Panc1 (cell line): ENCODE measurements around the gene TNPO1. TPM values are rescaled to one million over a fixed set of nuclear protein-coding genes. Genes with fewer than 3 reads are reported as not detected.
"Not testable (repeated sequence)": the region's sequence is repeated elsewhere in the genome, so short reads cannot be mapped to it uniquely, and the experiment has no call there.

ENCODE experiments used
- ATAC-seq: fragments of 200-7000 bp; cut with Tn5 transposase; 2 replicates; pipeline ENCODE4 v1.9.1; 2020; ENCODE audit warnings: mild to moderate bottlenecking, moderate library complexity
- BruUV-seq: library from RNA; stranded (reverse); fragments of 400-500 nt; replicated peaks from 2 replicates; lab custom pipeline; 2021; lab: Mats Ljungman, UMichigan
- CTCF ChIA-PET: fragments of 300-600 bp; sonication (Branson Sonifier 250); formaldehyde crosslinking; loops from one replicate; lab custom pipeline; 2022; ENCODE audit warnings: antibody characterized with exemption; lab: Charles Lee
- POLR2A ChIA-PET: fragments of 300-600 bp; sonication (Branson Sonifier 250); formaldehyde crosslinking; loops from one replicate; lab custom pipeline; 2022; ENCODE audit warnings: antibody characterized with exemption; lab: Charles Lee
- DNase-seq: peaks from one replicate; pipeline ENCODE4 v3.0.0-alpha.2; 2010; ENCODE audit warnings: low read depth, low spot score
- H3K27ac ChIP-seq: 2 replicates; pipeline ENCODE4 v1.5.1; 2011; ENCODE audit warnings: mild to moderate bottlenecking, low read length, inconsistent platforms
- H3K27me3 ChIP-seq: fragments of 200-500 bp; sonication (Bioruptor generic); 2 replicates; pipeline ENCODE4 v1.6.0; 2014; ENCODE audit warnings: low read length, inconsistent platforms; ENCODE audit not compliant: control insufficient read depth, insufficient read depth
- H3K36me3 ChIP-seq: fragments of 200-500 bp; sonication (Bioruptor generic); 2 replicates; pipeline ENCODE4 v1.5.1; 2014; ENCODE audit warnings: inconsistent platforms, mild to moderate bottlenecking, low read length, moderate library complexity; ENCODE audit not compliant: control insufficient read depth, insufficient read depth
- H3K4me1 ChIP-seq: 2 replicates; pipeline ENCODE4 v1.5.1; 2011; ENCODE audit warnings: inconsistent platforms, mild to moderate bottlenecking, low read length, moderate library complexity; ENCODE audit not compliant: control insufficient read depth, insufficient read depth
- H3K4me3 ChIP-seq, 2 experiments: 2 replicates each; pipeline ENCODE4 v1.5.1; 2011 to 2012; ENCODE audit warnings: low read depth in 2 of 2, low read length in 2 of 2, mild to moderate bottlenecking in 2 of 2, inconsistent platforms in 1 of 2, moderate library complexity in 1 of 2
- H3K9me3 ChIP-seq: fragments of 200-500 bp; sonication (Bioruptor generic); 2 replicates; pipeline ENCODE4 v1.5.1; 2014; ENCODE audit warnings: low read depth, mild to moderate bottlenecking, inconsistent platforms, low read length, moderate library complexity; ENCODE audit not compliant: control insufficient read depth, insufficient read depth
- POLR2AphosphoS5 ChIP-seq: IDR thresholded peaks from 2 replicates; pipeline ENCODE4 v1.6.1; 2012; ENCODE audit warnings: mild to moderate bottlenecking, low read depth, low read length, moderate library complexity
- SIN3A ChIP-seq: IDR thresholded peaks from 2 replicates; pipeline ENCODE4 v1.6.1; 2012; ENCODE audit warnings: low read depth, mild to moderate bottlenecking, low read length, moderate library complexity, borderline replicate concordance; ENCODE audit not compliant: insufficient read depth
- TCF7L2 ChIP-seq: IDR thresholded peaks from 2 replicates; pipeline ENCODE4 v1.6.1; 2011; ENCODE audit warnings: mild to moderate bottlenecking, low read depth, low read length, inconsistent platforms
- in situ Hi-C: cut with HindIII; loops from 2 replicates; pipeline ENCODE4 v1.10.0; 2016; ENCODE audit warnings: low sequenced_read_pairs, low pct_unique_long_range_greater_than_20kb
- intact Hi-C: fragments of 100-400 bp; cut with micrococcal nuclease; formaldehyde crosslinking; loops from one replicate; pipeline ENCODE4 v1.10.0; 2022; ENCODE audit not compliant: unreplicated experiment
- total RNA-seq: library from RNA; stranded (reverse); gene quantifications from one replicate; pipeline ENCODE4 v1.2.1, GENCODE V29; 2021; ENCODE audit not compliant: unreplicated experiment
- TF ChIP-seq, protein P1 (sequence below), 2 experiments: IDR thresholded peaks; 2 replicates each; pipeline ENCODE4 v1.6.1; 2011 to 2012; ENCODE audit warnings: low read depth in 2 of 2, control low read depth in 1 of 2, low read length in 1 of 2, mild to moderate bottlenecking in 1 of 2, moderate library complexity in 1 of 2; ENCODE audit not compliant: insufficient read depth in 1 of 2
- TF ChIP-seq, protein P2 (sequence below): fragments of 450-650 bp; IDR thresholded peaks from 2 replicates; pipeline ENCODE4 v1.5.1; 2017; ENCODE audit warnings: mild to moderate bottlenecking

The TNPO1 gene
- total RNA-seq, 1 experiment from 2014 or later = 169 TPM

- no peak for ATAC-seq
- no peak for DNase-seq
- TF ChIP-seq, protein P1, sequence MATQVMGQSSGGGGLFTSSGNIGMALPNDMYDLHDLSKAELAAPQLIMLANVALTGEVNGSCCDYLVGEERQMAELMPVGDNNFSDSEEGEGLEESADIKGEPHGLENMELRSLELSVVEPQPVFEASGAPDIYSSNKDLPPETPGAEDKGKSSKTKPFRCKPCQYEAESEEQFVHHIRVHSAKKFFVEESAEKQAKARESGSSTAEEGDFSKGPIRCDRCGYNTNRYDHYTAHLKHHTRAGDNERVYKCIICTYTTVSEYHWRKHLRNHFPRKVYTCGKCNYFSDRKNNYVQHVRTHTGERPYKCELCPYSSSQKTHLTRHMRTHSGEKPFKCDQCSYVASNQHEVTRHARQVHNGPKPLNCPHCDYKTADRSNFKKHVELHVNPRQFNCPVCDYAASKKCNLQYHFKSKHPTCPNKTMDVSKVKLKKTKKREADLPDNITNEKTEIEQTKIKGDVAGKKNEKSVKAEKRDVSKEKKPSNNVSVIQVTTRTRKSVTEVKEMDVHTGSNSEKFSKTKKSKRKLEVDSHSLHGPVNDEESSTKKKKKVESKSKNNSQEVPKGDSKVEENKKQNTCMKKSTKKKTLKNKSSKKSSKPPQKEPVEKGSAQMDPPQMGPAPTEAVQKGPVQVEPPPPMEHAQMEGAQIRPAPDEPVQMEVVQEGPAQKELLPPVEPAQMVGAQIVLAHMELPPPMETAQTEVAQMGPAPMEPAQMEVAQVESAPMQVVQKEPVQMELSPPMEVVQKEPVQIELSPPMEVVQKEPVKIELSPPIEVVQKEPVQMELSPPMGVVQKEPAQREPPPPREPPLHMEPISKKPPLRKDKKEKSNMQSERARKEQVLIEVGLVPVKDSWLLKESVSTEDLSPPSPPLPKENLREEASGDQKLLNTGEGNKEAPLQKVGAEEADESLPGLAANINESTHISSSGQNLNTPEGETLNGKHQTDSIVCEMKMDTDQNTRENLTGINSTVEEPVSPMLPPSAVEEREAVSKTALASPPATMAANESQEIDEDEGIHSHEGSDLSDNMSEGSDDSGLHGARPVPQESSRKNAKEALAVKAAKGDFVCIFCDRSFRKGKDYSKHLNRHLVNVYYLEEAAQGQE (IDR thresholded peaks at IDR 0.05; ENCODE audit: insufficient read depth in 1 of 2, low read depth in 2 of 2, low read length in 1 of 2) = no peak
- TF ChIP-seq, protein P2, sequence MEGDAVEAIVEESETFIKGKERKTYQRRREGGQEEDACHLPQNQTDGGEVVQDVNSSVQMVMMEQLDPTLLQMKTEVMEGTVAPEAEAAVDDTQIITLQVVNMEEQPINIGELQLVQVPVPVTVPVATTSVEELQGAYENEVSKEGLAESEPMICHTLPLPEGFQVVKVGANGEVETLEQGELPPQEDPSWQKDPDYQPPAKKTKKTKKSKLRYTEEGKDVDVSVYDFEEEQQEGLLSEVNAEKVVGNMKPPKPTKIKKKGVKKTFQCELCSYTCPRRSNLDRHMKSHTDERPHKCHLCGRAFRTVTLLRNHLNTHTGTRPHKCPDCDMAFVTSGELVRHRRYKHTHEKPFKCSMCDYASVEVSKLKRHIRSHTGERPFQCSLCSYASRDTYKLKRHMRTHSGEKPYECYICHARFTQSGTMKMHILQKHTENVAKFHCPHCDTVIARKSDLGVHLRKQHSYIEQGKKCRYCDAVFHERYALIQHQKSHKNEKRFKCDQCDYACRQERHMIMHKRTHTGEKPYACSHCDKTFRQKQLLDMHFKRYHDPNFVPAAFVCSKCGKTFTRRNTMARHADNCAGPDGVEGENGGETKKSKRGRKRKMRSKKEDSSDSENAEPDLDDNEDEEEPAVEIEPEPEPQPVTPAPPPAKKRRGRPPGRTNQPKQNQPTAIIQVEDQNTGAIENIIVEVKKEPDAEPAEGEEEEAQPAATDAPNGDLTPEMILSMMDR = no peak
- TF ChIP-seq POLR2AphosphoS5 (no peak), SIN3A (no peak), TCF7L2 (no peak)
- ChIA-PET POLR2A (no interaction called here), CTCF (no interaction called here)
- BruUV-seq = no TSS peak
- Histone ChIP-seq H3K9me3 (no peaks in the 10 kb centered on the region), H3K27me3 (no peaks in the 10 kb centered on the region; the same call in 1 of the 2 replicates), H3K4me1 (no peaks in the 10 kb centered on the region), H3K27ac (no peak overlapping the region), H3K36me3 (no peaks in the 10 kb centered on the region), H3K4me3 (no peak overlapping the region)
- in situ Hi-C loops (no loop called here), intact Hi-C loops (no loop called here)
These were observed 26.3 kb upstream of the TNPO1 start for GRCh38 chr5:72790186-72790585.

GRCh38 chr5:72792662-72793061 is 23.8 kb upstream of the TNPO1 start:
- H3K4me1 ChIP-seq, in situ Hi-C loops, H3K9me3 ChIP-seq, POLR2A ChIA-PET, H3K4me3 ChIP-seq, H3K27me3 ChIP-seq, H3K36me3 ChIP-seq, DNase-seq, CTCF ChIA-PET, intact Hi-C loops, BruUV-seq, ATAC-seq, H3K27ac ChIP-seq: not testable (repeated sequence)

DNA sequence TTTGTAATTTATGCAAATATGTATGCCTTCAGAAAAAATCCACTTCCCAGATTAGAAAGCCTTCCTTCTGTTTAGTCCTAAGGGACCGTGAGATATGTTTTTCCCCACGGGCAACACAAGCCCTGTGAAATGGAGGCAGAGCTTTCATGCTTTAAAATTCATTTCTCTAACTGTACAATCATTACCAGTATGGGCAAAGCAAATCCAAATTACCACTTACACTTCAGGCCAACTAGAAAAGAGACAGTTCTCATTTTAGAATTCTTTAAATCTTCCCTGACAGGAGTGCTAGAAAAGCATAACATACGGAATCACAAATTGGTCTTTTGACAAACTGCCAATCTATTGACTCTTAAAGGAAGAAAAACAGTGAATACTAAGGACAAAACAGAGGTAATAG is 20.5 kb upstream of the TNPO1 start:
- Histone ChIP-seq H3K4me1 (no peaks in the 10 kb centered on the region), H3K27me3 (no peaks in the 10 kb centered on the region; the same call in 1 of the 2 replicates), H3K36me3 (no peaks in the 10 kb centered on the region), H3K27ac (no peak overlapping the region), H3K4me3 (no peak overlapping the region), H3K9me3 (no peaks in the 10 kb centered on the region)
- no peak for DNase-seq
- intact Hi-C loops (no loop called here), in situ Hi-C loops (no loop called here)
- POLR2A ChIA-PET = no interaction called here
- ATAC-seq = no peak
- BruUV-seq = no TSS peak
- CTCF ChIA-PET = no interaction called here
- TF ChIP-seq SIN3A (no peak), POLR2AphosphoS5 (no peak), TCF7L2 (no peak)
- TF ChIP-seq, protein P1 (IDR thresholded peaks at IDR 0.05; ENCODE audit: insufficient read depth in 1 of 2, low read depth in 2 of 2, low read length in 1 of 2) = no peak
- TF ChIP-seq, protein P2 = no peak
